ENCODE measurements around the gene KRTAP16-1. TPM values are rescaled to one million over a fixed set of nuclear protein-coding genes. Genes with fewer than 3 reads are reported as not detected.

Gene KRTAP16-1
- total and polyA plus RNA-seq, 2 of the 4 experiments (the other 2 are of a cell fraction) = not detected

DNA sequence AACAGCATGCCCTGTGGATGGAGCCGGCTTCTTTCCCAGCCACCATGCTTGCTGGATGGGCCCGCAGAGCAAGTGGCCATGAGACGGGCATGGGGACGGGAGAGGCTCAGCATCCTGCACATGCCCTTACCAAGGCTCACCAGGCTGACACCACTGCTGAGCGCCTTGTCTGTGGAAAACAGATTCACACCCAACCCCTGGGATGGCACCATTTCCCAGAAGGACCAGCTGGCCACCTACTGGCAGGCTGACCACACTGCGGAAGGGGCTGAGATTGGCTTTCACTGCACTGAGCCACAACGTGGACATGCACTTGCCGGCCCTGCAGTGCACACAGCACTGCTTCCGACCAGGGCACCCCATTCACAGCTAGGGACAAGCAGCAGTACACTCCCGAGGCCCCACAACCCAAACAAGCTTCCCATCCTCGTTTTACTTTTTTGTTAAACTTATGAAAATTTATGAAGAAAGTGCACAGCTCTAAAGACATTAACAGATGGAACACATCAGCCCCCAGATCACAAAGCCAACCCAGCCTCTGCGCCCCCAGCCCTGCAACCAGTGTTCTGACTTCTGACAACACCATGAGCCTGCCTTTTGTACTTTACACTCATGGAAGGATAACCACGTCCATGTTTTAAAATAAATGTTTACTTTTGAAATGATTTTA lies 20.3 kb upstream of the KRTAP16-1 start:
- BruUV-seq (replicated peaks) = no TSS peak
- Histone ChIP-seq H3K4me3 (ENCODE audit: insufficient read depth, low read depth, low read length) (no peak overlapping the region), H3K27me3 (ENCODE audit: control insufficient read depth, insufficient read depth, low read length) (no peaks in the 10 kb centered on the region), H3K23ac (ENCODE audit: low read depth, low read length) (no peak overlapping the region), H3K27ac (ENCODE audit: insufficient read depth, low read length) (no peak overlapping the region), H3K14ac (replicated peaks; ENCODE audit: low read depth, low read length) (no peak overlapping the region), H4K20me1 (ENCODE audit: insufficient read depth, low read length) (no peaks in the 10 kb centered on the region), H3K4me2 (ENCODE audit: low read depth, low read length) (no peak overlapping the region), H3K36me3 (ENCODE audit: control insufficient read depth, insufficient read depth, low read length) (no peaks in the 10 kb centered on the region), H3K4me1 (ENCODE audit: control insufficient read depth, insufficient read depth, low read length) (no peaks in the 10 kb centered on the region), H2BK5ac (ENCODE audit: low read depth, low read length, poor library complexity, severe bottlenecking) (no peak overlapping the region), H3K9me1 (ENCODE audit: insufficient read depth, low read length) (peaks cover 3% of the 10 kb centered on the region; the same call in 1 of the 2 replicates), H2AK9ac (replicated peaks; ENCODE audit: low read depth, low read length, poor library complexity) (peak overlapping the region; percentile 87), H2AK5ac (ENCODE audit: low read depth, low read length) (peak overlapping the region; percentile 84), H2BK20ac (ENCODE audit: low read depth, low read length) (peak overlapping the region; percentile 45), H2AFZ (replicated peaks; ENCODE audit: low read length, poor library complexity) (peak overlapping the region; percentile 87), H3K4ac (ENCODE audit: low read depth, low read length) (peak overlapping the region; percentile 72), H3K18ac (ENCODE audit: low read depth, low read length) (no peak overlapping the region), H4K5ac (ENCODE audit: low read depth, low read length) (no peak overlapping the region), H3K79me1 (ENCODE audit: low read depth in 1 of 2, low read length in 2 of 2) (no peaks in the 10 kb centered on the region), H4K8ac (ENCODE audit: low read depth in 2 of 2, low read length in 2 of 2) (peak overlapping the region in 1 of 2 experiments; percentile 71; a peak in 1 of 4 replicates), H3K56ac (ENCODE audit: extremely low read depth, insufficient read depth, low read length) (peak overlapping the region; percentile 17; the same call in 1 of the 2 replicates), H2BK120ac (ENCODE audit: low read depth, low read length) (peak overlapping the region; percentile 88), H3K9me3 (ENCODE audit: control insufficient read depth, insufficient read depth, low read length) (no peaks in the 10 kb centered on the region), H4K91ac (ENCODE audit: insufficient read depth, low read depth, low read length) (peak overlapping the region; percentile 63), H3K9ac (ENCODE audit: low read depth, low read length) (no peak overlapping the region), H2BK15ac (ENCODE audit: low read depth, low read length) (peak overlapping the region; percentile 4; the same call in 2 of the 3 replicates)
- dilution Hi-C loops (cut with HindIII; ENCODE audit: low sequenced_read_pairs, unreplicated experiment) = no loop called here
- POLR2A ChIA-PET (ENCODE audit: unreplicated experiment) = interaction anchor here (0.5 kb wide), 1 partner anchor 107 kb away, joined by 3 read pairs; no protein-coding TSS in a partner anchor
- CTCF ChIA-PET = interaction anchor here (0.9 to 1.5 kb wide), 7 partner anchors 8 to 420 kb away, joined by 3 to 8 read pairs (median 4); no protein-coding TSS in a partner anchor
- WGBS, 2 experiments (ENCODE audit: extremely low coverage in 2 of 2, insufficient read length in 1 of 2) = 5% methylated on average over 2 of the region's 13 CpGs; no CpG with 5 or more reads in 1 of the 2 experiments
- DNase-seq = peak; percentile 56
- intact Hi-C loops (cut with micrococcal nuclease) = loop anchor here (1.0 to 2.0 kb wide), 3 partner anchors 167 to 420 kb away; no protein-coding TSS in a partner anchor
- ATAC-seq (ENCODE audit: low read depth) = peak; percentile 96
- TF ChIP-seq, protein P1, sequence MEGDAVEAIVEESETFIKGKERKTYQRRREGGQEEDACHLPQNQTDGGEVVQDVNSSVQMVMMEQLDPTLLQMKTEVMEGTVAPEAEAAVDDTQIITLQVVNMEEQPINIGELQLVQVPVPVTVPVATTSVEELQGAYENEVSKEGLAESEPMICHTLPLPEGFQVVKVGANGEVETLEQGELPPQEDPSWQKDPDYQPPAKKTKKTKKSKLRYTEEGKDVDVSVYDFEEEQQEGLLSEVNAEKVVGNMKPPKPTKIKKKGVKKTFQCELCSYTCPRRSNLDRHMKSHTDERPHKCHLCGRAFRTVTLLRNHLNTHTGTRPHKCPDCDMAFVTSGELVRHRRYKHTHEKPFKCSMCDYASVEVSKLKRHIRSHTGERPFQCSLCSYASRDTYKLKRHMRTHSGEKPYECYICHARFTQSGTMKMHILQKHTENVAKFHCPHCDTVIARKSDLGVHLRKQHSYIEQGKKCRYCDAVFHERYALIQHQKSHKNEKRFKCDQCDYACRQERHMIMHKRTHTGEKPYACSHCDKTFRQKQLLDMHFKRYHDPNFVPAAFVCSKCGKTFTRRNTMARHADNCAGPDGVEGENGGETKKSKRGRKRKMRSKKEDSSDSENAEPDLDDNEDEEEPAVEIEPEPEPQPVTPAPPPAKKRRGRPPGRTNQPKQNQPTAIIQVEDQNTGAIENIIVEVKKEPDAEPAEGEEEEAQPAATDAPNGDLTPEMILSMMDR (conservative IDR thresholded peaks at IDR 0.05; ENCODE audit: low read depth, low read length) = peak; percentile 79
- TF ChIP-seq, protein P2, sequence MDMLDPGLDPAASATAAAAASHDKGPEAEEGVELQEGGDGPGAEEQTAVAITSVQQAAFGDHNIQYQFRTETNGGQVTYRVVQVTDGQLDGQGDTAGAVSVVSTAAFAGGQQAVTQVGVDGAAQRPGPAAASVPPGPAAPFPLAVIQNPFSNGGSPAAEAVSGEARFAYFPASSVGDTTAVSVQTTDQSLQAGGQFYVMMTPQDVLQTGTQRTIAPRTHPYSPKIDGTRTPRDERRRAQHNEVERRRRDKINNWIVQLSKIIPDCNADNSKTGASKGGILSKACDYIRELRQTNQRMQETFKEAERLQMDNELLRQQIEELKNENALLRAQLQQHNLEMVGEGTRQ (IDR thresholded peaks at IDR 0.05; ENCODE audit: low read depth, low read length) = no peak
- TF ChIP-seq SMC3 (IDR thresholded peaks at IDR 0.05; ENCODE audit: low read depth, low read length) (peak; percentile 82), RAD21 (IDR thresholded peaks at IDR 0.05; ENCODE audit: low read length) (peak; percentile 82), RFX5 (IDR thresholded peaks at IDR 0.05; ENCODE audit: low read depth, low read length) (no peak)
- in situ Hi-C loops (cut with MboI; ENCODE audit: low sequenced_read_pairs) = no loop called here

All from IMR-90 (cell line).